Measurements from ENCODE around the gene SLC2A11.

SLC2A11 gene, protein sequence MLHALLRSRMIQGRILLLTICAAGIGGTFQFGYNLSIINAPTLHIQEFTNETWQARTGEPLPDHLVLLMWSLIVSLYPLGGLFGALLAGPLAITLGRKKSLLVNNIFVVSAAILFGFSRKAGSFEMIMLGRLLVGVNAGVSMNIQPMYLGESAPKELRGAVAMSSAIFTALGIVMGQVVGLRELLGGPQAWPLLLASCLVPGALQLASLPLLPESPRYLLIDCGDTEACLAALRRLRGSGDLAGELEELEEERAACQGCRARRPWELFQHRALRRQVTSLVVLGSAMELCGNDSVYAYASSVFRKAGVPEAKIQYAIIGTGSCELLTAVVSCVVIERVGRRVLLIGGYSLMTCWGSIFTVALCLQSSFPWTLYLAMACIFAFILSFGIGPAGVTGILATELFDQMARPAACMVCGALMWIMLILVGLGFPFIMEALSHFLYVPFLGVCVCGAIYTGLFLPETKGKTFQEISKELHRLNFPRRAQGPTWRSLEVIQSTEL

DNA sequence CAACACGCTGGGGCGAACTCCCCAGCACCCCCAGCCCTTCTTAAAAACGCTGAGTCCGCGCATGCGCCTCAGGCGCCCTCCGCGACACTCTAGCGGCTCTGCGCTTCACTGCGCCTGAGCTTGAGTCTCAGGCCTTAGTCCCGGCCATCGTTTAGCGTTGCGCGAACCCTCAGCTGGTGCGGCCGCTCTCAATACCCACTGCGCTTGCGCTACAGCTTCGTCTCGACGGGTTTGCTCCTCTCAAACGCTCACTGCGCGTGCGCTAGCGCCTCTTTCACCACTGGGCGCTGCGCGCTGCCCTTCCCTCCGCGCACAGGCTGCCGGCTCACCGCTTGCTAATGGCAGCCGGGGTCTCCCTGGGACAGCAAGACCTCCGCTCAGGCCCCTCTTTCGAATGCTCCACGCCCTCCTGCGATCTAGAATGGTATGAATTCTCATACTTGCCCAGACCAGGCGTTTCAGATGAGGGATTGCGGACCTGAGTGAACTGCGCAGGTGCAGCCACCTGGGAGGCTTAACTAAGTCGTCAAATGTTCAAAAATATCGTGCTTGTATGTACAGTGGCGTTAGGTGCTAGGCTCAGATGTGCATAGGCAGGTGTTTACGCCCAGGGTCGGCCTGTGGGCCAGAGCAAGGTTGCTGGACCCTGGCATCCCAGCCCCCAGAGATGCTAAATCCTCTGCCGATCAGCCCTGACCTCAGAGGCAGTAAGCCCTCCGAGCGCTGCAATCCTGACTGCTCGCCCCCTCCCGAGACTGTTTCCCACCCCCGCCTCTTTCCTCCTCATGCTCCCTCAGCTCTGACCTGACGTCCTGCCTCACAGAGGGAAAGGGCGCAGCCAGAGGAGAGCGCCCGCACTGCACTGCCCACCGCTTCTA lies at the start of gene SLC2A11:
TSS of gene SLC2A11 (plus strand) at position 270 of the 878 bp plus-strand sequence. CDS start at position 395, 125 bp downstream.
- peak; percentile 93 for DNase-seq (ENCODE audit: low spot score)

DNA sequence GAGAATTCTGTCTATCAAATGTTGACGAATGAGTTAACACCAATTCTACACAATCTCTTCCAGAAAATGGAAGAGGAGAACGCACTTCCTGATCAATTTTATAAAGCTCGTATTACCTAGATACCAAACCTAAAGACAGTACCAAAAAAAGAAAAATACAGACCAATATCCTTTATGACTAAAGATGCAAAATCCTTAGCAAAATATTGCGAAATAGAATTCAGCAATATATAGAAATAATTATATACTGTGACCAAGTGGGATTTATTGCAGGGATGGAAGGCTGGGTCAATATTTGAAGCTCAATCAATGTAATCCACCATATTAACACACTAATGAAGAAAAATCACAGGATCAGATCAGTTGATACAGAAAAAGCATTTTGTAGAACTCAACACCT lies 45.3 kb upstream of the SLC2A11 start:
- no peak for DNase-seq (ENCODE audit: low spot score)

DNA sequence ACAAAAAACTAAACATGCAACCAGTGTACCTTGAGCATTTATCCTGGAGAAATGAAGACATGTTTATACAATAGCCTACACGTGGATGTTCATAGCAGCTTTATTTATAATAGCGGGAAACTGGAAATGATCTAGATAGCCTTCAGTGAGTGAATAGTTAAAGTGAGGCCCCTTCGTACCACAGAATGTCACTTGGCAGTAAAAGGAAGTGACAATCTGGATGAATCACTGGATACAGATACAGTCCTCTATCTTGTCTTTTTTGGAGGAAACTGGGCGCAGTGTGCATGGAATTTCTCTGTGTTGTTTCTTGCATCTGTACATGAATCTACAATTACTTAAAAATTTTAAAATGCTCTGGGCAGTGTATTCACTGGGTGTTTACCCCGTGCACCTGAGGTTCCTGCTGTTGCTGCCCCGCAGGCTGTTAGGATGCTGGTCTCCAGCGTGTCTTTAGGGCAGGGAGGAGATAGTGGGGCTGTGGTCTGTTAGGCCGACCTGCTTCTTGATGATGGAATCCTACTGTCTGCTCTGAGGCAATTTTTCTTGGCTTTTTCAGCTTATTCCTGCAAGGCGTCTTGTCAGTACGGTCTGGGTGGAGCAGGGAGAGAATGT lies 42.0 kb upstream of the SLC2A11 start:
- no peak for DNase-seq (ENCODE audit: low spot score)

DNA sequence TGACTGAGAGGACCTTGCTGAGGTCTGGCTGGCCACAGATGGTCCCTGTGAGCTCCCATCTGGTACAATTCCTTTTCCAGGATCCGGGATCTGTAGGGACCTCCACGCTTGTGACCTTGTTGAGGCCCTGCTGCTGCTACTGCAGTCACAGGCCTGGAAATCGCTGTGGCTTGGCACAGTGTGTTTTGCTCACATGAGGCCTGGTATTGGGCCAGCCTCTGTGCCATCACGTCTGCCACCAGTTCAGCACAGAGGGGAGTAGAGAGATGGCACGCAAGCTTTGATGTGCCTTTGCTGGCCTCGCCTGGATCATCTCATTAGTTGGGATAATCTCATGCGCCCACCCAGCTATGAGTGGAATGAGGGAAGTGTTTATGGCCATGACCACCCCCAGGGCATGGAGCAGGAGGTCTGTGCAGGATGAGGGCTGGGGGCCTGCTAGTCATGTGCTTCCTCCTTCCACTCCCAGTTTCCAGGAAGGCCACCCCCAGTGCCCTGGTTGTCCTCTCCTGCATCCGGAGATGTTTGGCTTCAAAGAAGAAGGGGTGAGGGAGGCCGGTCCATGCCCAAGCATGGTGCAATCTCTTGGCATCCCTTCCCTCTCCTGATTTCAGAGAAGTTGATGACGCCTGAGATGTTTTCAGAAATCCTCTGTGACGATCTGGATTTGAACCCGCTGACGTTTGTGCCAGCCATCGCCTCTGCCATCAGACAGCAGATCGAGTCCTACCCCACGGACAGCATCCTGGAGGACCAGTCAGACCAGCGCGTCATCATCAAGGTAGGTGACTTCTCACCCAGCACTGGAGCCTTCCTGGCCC lies 41.3 kb upstream of the SLC2A11 start:
- peak; percentile 98 for DNase-seq (ENCODE audit: low spot score)

DNA sequence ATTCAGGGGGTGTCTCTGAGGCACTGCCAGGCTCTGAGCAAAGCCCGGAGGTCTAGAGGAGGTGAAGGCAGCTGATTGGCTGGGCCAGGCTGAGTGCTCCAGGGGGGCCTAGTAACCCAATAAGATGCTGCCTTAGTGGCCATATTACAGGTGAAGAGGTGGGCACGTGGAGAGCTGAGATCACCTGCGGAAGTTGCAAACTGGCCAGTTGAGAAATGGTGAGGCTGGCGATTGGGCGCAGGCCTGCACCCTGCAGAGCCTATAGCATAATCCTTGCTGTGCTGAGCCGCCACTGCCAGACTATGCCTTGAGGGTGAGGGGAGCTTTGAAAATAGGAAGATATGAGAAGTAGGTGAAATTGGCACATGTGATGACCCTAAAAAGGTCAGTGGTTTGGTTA lies 40.5 kb upstream of the SLC2A11 start:
- DNase-seq (ENCODE audit: low spot score), result no peak

DNA sequence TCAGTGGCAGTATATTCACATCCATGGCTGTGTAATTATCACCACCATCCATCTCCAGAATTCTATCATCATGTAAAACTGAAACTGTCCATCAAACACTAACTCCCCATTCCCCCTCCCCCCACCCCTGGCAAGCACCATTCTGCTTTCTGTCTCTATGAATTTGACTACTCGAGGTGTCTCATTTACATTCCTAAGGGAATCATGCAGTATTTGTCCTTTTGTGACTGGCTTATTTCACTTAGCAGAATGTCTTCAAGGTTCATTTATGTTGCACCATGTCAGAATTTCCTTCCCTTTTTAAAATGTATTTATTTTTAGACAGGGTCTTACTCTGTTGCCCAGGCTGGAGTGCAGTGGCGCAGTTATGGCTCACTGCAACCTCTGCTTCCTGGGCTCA lies 39.1 kb upstream of the SLC2A11 start:
- no peak for DNase-seq (ENCODE audit: low spot score)

DNA sequence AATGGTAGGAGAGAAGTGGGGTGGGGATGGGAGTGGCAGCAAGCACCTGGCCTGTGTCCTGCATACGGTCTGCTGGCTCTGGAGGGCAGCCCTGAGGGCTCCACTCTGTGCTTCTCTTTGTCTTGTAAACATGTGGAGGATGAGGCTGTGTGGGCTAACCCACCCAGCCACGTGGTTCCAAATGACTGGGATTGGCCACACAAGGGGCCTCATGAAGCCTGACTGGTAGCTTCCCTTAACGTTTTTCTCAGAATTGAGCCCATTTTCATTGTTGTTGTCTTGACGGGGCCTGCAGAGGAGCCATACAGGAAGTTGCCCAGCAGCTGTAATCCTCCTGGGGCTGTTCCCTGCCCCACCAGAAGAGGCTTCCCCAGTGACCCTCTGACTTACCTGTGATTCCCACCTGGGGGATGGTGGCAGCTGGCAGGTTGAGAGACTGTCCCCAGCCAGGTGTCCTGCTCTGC lies 36.9 kb upstream of the SLC2A11 start:
- DNase-seq (ENCODE audit: low spot score), result no peak

DNA sequence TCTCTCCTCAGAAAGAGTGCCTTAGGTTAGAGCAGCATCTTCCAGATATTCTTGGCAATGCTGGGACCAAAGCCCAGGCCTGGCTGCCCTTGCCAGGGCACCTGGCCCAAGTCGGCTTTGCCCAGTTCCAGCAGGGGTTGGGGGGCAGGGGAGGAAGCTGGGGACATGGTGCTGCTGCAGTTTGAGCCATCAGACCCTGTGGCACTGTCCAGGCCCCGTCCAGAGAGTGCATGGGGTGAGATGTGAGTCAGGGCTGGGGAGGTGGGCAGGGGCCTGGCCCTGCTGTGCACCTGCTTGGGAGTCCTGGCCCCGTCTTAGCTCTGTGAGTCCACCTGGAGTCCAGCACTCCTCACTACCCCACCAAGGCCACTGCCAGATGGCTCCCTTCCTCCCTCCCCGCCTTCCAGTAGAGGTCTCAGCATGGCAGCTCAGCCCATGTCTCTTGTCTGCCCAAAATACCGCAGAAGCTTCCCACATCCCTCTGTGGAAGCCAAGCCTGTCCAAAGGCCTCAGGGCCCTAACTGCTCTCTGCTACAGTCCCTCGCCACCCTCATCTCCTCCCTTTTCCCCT lies 35.5 kb upstream of the SLC2A11 start:
- DNase-seq (ENCODE audit: low spot score), result peak; percentile 97

DNA sequence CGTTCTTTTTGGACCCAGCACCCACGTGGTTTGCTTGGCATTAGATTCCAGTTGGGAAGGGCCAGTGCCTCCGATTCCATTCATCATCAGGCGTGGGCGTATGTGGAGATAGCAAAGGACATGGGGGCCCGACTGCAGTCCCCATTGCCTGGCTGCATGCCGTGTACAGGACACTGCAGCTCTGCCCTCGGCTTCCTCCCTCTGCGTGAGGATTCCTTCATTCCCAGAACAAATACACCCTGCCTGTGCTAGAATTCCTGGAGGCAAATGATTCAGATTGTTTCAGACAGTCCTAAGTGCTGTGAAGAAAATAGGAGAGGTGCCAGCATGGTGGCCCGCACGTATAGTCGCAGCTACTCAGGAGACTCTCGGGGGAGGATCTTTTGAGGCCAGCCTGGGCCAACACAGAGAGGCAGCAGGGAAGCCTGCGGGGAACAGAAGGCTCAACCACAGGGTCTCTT lies 34.3 kb upstream of the SLC2A11 start:
- DNase-seq (ENCODE audit: low spot score), result peak; percentile 79

DNA sequence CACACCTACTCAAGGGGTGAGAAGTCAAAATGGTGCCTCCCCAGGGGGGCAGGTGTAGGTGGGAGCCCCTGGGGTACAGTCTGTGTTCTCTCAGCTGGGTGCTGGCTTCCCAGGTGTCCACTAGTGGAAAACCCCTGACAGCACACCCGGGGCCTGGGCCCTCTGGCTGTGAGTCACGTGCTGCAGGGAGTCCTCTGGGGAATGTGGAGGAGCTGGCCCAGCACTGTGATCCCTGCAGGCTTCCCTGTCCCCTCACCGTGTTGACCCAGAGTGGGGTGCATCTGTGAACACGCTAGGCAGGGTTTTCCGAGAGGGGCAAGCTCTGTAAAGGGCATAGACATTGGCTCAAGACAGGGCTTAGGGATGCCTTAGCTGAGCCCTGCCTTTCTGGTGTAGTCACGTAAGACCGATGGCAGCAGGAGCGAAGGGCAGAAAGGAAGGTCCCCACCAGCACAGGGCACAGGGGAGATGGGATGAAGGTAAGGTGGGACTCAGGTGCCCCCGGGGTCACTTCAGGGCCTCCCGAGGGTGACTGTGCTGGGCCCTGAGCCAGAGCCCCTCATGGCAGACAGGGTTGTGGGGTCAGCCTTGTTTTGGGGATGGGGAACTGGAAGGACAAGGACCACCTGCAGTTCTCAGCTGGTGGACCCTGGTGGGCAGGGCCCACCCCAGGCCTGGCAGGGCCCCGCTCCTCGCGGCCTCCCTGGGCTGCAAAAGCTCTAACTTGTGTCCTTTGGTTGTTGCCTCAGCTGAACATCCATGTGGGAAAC lies 33.0 kb upstream of the SLC2A11 start:
- no peak for DNase-seq (ENCODE audit: low spot score)

DNA sequence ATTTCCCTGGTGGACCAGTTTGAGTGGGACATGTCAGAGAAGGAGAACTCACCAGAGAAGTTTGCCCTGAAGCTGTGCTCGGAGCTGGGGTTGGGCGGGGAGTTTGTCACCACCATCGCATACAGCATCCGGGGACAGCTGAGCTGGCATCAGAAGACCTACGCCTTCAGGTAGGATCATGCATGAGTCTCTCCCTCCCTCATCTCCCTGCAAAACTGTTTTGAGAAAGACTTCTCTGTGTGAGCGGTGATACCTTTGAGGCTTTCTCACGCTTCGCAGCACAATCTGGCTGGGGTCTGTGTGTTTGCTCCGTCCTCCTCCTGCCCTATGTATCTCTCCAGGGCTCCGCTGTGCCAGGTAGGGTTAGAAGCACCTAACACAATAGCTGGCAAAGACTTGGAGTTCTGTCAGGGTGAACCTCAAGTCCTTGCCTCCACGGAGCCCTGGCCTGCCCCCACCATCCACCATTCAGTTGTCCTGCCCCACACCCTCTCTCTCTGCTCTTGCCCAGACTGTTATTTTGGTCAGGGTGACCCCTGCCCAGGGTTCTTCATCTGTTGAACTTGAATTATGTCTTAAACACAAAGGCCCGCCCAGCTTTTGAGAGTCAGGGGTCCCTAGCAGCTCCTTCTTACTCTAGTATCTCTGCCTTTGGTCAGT lies 32.3 kb upstream of the SLC2A11 start:
- DNase-seq (ENCODE audit: low spot score), result no peak

DNA sequence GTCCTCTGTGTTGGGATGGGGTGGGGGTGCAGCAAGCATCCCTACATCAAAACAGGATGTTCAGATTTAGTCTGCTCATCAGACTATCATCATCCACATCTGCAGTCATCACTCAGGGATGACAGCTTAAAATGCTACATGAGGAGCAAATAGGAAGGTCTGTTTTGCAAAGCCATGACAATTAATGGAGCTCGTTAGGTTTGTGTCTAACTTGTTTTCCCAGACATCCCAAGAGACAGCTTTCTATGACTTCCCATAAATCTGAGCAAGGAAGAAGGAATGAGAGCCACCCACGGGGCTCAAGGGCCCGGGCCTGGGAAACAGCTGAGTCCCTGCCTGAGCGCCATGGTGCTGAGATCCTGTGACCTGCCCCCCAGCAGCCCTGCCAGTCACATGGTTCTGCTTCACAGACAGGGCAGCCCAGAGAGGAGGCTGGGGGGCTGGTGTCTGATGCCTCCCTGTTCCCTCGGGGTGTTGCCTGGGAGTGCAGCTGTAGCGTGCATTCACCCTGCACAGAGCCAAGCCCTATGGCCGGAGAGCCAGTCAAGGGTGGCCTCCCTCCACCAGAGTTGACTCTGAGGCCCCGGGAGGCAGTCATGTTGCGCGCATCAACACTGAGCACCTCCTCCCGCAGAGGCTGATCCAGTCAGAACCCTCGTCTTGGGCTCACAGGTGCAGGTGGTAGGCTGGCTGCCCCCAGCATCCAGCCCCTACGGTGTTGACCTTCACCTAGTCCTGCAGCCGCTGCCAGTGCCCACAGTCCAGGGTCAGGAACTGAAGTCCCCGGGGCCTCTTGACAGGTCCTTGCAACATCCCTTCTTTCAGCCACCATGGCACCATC lies 30.9 kb upstream of the SLC2A11 start:
- DNase-seq (ENCODE audit: low spot score), result no peak

DNA sequence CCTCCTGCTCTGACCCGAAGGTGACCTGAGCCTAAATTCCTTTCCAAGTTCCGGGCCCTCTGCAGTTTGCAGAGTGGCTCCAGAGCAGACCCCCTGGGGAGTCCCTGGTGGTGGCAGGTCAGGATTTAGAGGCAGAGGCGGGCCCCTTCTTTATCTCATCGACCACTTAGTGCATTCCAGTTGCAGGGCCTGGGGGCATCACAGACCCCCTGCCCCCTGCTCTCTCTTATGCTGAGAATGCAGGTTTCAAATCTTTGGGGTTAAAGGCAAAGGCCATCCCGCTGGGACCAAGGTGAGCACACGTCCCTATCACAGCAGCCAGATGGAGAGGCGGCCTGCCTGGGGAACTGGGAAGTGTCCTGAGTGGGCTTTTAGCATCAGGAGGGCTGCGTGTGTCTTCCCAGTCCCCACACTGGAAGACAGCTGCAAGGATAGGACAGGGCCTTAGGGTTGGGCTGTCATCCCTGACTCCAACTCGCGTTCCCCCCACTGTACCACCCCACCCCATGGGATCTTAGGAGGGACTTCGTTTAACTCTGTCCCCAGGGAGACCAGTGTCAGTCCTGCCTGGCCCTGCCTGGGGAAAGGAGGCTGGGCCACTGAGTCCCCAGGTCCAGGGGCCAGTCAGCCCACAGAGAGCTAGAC lies 30.2 kb upstream of the SLC2A11 start:
- DNase-seq (ENCODE audit: low spot score), result no peak

DNA sequence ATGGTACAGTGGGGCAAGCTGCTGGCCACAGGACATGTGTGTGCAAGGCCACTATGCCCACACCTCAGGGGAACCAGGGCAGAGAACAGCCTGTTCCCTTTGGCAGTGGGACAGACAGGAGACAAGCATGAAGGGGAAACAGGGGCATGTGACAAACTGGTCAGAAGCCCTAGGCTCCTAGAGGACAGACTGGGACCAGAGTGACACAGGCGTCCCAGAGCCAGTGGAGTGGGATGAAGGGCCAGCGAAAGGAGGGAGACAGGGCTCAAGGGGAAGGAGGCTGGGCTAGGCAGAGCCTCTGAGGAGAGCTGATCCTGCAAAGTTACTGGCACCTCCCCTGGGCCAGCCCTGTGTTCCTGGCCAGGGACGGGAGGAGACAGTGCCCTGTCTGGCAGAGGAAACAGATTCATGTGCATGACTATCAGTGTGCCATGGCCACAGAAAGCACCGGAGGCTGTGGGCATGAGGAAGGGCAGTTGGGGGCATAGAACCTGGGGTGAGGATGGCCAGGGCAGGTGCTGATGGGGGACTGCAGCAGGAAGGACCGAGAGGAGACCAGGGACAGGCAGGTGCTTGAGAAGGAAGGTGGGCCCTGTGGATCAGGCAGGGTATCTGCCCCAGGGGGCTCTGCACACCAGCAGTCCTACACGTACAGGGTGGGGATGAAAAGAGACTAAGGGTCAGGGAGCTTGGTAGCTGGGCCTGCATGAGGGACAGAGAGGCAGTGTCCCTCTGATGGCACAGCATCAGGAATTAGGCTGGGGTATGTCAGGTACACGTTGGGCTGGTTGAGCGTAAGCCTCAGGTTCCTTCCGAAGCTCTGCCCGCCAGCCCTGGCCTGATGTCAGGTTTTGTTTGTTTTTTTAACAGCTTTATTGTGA lies 28.6 kb upstream of the SLC2A11 start:
- peak; percentile 80 for DNase-seq (ENCODE audit: low spot score)

DNA sequence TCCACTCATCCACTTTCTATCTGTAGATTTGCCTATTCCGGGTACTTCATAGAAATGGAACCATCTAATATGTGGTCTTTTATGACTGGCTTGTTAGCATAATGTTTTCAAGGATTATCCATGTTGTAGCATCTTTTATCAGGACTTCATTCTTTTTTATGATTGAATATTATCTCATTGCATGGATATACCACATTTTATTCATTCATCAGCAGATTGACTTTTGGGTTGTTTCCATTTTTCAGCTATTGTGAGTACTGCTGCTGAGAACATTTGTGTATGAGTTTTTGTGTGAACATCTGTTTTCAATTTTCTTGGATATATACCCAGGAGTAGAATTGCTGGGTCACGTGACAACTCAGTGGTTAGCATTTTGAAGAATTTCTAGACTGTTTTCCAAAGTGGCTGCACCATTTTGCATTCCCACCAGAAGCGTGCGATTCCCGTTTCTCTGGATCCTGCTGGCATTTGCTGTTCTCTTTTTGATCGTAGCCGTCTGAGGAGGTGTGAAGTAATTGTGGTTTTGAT lies 27.8 kb upstream of the SLC2A11 start:
- no peak for DNase-seq (ENCODE audit: low spot score)

DNA sequence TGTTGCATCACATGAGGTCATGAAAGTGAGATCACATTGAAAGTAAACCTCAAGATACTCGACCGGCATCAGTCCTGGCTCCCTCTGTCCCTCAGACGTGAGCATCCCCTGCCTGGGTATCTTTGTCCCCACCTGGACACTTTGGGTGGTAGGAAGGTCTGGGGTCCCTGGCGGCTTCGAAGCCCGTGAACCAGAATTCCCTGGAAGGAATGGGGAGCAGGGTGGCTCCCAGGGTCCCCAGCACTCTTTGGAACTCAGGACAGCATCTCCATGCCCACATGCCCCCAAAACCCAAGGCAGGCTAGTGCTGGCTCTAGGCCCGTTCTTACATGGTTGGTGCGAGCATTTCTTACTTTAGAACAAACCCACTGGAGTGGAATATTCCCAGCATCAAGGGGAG lies 26.4 kb upstream of the SLC2A11 start:
- DNase-seq (ENCODE audit: low spot score), result no peak

DNA sequence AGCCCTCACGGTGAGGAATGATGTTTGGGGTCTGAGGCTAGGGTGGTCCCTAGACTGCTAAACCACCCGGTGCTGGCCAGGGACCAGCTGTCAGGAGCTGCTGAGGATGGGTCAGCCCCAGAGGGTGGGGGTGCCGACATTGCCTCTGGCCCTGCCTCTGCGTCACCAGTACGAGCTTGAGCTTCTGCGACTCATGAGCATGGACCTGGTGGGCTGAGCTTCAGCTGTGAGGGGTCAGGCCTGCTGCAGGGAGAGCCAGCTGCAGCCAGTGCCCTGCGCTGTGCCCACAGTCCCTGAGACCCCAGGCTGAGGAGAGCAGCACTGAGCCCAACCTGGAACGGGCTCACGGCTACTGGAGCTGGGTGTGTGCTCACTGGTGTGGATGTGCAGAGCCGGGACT lies 25.9 kb upstream of the SLC2A11 start:
- DNase-seq (ENCODE audit: low spot score), result no peak
